ENCODE data around the gene TEX44.
A peak's percentile ranks its signal among the peaks of the same experiment; 100 is the strongest.

TEX44 gene

GRCh38 chr2:231605607-231606091 lies 13.0 kb downstream of the TEX44 start:
- DNase-seq, result no peak

DNA sequence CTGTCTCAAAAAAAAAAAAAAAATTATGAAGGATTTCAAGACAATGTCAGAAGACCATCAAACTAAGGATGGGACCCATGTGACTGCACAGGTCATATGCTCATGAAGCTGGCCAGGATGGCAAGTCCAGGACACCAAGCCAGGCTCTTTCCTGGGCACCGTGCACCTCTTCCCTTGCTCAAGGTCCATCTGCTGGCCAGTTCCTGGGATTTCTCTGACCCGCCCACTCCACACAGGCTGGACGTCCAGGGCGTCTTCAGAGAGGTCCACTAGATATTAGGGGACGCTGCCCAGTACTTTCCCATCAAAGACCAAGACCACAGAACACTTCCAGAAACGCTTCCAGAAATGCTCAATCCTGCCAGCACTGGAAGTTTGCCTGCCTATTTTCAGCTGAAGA lies 14.3 kb downstream of the TEX44 start:
- DNase-seq, result no peak

GRCh38 chr2:231611273-231612108 lies 18.8 kb downstream of the TEX44 start:
- DNase-seq, result peak; percentile 76

DNA sequence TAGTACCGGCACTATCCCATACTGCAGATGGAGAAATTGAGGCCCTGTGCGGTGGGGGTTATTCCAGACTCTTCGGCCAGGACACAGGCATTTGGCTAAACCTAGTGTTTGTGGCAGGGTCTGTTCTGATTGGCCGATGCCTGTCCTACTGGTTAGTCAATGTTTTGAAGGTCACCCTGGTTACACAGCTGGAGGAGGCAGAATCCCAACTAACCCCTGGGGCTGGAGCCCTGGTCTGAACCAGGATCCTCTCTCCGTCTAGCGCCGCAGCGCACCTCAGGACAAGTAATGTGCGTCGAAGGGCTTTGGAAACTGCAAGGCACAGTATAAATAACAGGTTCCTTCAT lies 19.4 kb downstream of the TEX44 start:
- no peak for DNase-seq

GRCh38 chr2:231612456-231613330 lies 20.0 kb downstream of the TEX44 start:
- DNase-seq, result peak; percentile 98

- DNase-seq, result no peak
These were observed 20.6 kb downstream of the TEX44 start for GRCh38 chr2:231613331-231613662.

GRCh38 chr2:231613663-231614558 lies 21.2 kb downstream of the TEX44 start:
- peak; percentile 94 for DNase-seq

GRCh38 chr2:231614559-231615057 lies 21.9 kb downstream of the TEX44 start:
- no peak for DNase-seq

DNA sequence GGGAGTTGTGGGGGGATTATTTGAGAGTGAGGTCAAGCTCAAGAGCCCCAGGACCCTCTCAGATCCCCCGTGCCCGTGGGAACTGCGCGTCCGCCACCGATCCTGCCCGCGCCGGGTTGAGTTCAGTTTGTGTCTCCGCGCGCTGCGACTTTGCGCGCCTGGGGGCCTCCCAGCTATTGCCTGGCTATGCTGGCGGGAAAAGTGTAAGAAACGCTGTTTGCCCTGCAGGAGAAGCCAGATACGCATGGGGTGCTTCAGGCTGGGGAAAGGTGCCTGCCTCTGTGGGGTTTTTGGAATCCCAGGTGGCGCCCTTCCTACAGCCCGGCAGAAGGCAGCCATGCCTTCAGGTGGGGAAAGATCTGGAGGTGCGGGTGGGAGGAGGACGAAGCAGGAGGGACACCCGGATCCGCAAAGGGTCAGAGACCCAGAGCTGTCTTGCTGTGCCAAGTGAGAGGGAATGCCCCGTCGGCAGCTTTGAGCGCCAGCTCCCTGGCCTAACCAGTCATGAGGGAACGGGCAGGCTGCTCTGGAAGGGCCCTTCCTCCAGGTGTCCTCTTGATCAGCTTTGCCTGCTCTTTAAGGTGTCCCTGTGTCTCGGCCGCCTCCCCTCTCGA lies 22.5 kb downstream of the TEX44 start:
- no peak for DNase-seq

DNA sequence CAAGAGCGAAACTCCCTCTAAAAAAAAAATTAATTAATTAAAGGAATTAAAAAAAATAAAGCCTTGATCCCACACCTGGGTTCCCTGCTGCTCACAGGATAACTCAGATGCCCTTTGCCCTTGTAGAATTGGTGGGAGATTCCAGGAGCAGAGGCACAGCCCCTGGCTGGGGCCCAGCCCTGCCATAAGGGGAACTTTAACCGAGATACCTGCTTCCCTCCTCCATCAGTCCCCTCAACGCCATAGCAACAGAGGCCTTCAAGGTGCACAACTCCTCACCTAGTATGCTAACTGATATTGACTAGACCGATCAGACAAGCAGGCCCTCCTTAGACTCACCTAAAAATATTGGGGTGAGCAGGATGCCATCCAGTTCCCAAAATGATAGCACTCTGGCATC lies 23.6 kb downstream of the TEX44 start:
- DNase-seq, result no peak

- DNase-seq, result no peak
These were observed 24.6 kb downstream of the TEX44 start for GRCh38 chr2:231617059-231617926.

DNA sequence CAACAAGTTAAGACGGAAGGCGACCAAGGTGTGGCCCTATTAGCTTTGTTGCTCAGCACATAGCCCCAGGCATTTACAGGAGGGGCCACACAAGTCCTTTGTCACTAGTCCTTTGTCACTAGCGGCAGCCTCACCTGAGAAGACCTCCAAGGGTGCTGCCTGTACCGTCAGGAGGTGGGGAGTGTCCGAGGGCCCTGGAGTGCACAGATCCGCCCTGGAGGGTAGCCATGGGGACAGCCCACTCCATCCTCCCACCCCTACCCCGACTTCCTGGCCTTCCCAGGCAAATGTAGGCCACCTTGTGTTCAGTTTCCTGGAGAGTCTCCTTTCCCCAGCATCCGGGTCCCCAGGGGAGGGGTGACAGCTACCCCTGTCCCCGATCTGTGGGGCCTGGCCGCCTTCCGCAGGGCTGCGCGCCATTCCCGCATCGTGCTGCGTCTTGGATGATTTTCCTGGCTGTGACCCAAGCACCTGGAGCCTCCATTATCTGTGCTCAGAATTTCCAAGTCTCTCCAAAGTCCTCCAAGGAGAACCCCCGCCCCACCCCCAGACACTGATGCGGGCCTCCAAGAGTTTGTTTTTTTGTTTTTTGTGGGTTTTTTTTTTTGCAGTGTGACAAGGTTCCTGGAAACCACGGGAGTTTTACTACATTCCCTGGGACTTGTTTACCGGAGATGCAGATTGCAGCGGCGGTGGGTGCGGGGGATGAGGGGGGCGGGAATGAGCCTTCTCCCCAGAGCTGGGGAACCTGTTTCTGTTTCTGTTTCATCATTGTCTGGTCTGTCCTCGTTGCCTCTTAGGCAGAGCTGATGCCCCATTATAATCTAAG lies 28.6 kb downstream of the TEX44 start:
- DNase-seq, result no peak

- no peak for DNase-seq
These were observed 30.3 kb downstream of the TEX44 start for GRCh38 chr2:231622963-231623362.

GRCh38 chr2:231626449-231626848 lies 33.8 kb downstream of the TEX44 start:
- DNase-seq, result no peak

DNA sequence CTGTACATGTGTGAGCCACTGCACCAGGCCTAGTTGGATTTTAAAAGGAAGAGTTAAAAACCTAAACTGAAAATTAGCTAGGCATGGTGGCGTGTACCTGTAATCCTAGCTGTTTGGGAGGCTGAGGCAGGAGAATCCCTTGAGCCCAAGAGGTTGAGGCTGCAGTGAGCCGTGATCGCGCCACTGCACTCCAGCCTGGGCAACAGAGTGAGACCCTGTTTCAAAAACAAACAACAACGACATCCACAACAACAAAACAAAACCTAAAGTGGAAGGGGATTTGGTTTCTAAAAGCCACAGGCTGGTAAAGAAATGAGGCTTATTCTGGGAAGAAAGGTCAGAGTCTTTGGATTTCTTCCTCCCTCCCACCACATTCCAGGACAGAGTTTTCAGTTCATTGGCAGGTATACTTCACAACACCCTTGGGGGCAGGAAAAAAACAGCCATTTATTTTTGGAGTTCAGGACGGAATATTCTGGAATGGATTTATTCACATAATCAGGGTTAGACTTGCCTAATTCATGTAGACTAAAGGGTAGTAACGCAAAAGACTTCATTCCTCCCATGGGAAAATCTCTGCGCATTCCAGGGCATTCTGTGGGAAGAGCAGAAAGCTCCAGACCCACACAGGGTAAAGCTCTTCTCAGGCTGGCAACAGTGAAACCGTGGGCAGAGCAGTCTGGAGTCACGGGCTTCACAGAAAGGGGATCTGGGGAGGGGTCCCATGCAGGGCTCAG lies 34.9 kb downstream of the TEX44 start:
- no peak for DNase-seq

- no peak for DNase-seq
These were observed 40.0 kb downstream of the TEX44 start for GRCh38 chr2:231632559-231633142.

DNA sequence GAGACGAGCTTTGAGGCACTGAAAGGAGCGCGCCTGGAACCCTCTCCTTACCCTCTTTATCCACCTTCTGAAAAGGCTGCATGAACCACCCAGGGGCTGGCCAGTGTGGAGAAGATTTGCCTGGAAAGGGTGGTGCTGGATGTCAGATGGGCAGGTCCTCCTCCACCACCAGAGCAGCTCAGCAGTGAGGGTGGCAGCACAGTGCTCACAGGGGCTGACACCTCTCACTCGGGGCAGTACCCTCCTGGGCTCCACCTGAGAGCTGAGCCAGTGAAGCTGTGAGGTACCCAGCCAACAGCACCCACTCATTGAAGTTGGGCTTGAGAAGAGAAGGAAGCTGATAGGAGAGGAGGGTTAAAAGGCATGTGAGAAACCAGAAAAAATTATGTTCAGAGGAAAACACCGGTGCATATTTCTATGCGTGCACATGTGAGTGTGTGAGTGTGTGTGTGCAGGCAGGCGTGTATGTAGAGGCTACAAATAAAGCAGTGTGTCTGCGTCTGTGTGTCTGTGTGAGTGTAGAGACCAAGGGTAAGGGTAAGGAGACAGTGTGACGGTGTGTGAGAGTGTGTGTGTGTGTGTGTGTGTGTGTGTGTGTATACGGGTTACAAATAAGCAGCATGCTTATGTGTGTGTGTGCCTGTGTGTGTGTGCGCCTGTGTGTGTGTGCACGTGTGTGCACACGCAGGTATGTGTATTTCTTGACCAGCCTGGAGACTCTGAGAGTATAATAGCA lies 40.7 kb downstream of the TEX44 start:
- DNase-seq, result no peak

GRCh38 chr2:231634412-231634811 lies 41.7 kb downstream of the TEX44 start:
- DNase-seq, result no peak
